Measurements from ENCODE around the gene AFAP1.

DNA sequence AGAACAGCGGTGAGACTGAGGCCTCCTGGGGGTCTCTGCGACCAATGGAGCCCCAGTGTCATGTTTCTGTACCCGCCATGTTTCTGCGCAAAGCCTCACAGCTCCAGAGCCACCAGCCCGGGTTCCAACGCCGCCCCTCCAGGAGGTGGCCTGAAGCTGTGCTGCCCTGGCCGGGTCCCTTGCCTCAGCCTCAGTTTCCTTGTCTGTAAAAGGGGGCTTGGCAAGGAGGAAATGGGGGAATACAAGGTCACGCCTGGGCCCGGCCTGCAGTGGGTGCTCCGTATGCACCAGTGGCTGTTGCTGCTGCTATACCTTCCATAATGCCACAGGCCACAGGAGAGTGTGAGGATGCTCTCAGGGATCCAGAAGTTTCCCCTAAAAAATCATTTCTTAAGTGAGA is 229.5 kb downstream of the AFAP1 start:
- TF ChIP-seq, protein P1, sequence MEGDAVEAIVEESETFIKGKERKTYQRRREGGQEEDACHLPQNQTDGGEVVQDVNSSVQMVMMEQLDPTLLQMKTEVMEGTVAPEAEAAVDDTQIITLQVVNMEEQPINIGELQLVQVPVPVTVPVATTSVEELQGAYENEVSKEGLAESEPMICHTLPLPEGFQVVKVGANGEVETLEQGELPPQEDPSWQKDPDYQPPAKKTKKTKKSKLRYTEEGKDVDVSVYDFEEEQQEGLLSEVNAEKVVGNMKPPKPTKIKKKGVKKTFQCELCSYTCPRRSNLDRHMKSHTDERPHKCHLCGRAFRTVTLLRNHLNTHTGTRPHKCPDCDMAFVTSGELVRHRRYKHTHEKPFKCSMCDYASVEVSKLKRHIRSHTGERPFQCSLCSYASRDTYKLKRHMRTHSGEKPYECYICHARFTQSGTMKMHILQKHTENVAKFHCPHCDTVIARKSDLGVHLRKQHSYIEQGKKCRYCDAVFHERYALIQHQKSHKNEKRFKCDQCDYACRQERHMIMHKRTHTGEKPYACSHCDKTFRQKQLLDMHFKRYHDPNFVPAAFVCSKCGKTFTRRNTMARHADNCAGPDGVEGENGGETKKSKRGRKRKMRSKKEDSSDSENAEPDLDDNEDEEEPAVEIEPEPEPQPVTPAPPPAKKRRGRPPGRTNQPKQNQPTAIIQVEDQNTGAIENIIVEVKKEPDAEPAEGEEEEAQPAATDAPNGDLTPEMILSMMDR (IDR thresholded peaks at IDR 0.05), result no peak
- TF ChIP-seq TCF7L2 (IDR thresholded peaks at IDR 0.05; ENCODE audit: low read depth, low read length) (no peak), POLR2AphosphoS5 (IDR thresholded peaks at IDR 0.05; ENCODE audit: low read depth, low read length) (no peak)
